ENCODE measurements around the gene TBCA. TPM values are rescaled to one million over a fixed set of nuclear protein-coding genes. Genes with fewer than 3 reads are reported as not detected.
"Not testable (repeated sequence)": the region's sequence is repeated elsewhere in the genome, so short reads cannot be mapped to it uniquely, and the experiment has no call there.

Gene TBCA
- total and polyA plus RNA-seq, 7 donors: 93.3 to 209 (median 132) TPM

DNA sequence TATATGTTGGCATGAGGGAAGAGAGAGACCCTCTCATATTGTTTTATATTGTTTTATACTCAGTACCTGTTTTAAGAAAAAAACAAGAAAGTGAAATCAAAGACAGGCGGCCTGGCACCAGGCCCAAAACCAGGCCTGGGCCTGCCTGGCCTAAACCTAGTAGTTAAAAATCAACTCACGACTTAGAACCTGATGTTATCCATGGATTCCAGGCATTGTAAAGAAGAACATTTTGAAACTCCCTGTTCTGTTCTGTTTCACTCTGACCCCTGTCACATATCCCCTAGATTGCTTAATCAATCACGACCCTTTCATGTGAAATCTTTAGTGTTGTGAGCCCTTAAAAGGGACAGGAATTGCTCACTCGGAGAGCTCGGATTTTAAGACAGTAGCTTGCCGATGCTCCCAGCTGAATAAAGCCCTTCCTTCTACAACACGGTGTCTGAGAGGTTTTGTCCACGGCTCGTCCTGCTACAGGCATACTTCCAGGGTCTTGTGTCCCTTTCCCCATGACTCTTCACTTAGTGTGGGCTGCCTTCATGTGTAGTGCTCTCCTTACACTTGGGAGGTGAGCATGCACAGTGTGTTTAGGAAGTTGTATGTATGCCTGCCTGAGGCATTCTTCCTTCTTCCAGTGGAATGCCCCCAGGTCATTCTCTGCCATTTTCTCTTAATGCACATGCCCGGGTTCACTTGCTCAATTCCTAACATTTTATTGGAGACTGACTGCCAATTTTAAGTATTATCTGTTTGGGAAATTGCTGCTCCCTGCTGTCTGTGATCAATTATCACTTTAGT lies 17.8 kb downstream of the TBCA start:
- Histone ChIP-seq H3K4me1 (peaks cover 10% of the 10 kb centered on the region), H3K27me3 (ENCODE audit: insufficient read depth in 3 of 3, low read length in 2 of 3) (no peaks in the 10 kb centered on the region), H3K36me3 (ENCODE audit: insufficient read depth in 1 of 2, low read depth in 1 of 2) (peaks cover 0 to 4% of the 10 kb centered on the region in 2 donors), H3K27ac (no peak overlapping the region), H3K4me3 (no peak overlapping the region), H3K9me3 (no peaks in the 10 kb centered on the region)
- ATAC-seq (no peak), DNase-seq (no peak)
- intact Hi-C loops (cut with DNase I): no loop called here
- WGBS, 3 donors: 86 to 92% (median 89%) methylated on average over 10 of the region's 10 CpGs
- TF ChIP-seq, protein P1, sequence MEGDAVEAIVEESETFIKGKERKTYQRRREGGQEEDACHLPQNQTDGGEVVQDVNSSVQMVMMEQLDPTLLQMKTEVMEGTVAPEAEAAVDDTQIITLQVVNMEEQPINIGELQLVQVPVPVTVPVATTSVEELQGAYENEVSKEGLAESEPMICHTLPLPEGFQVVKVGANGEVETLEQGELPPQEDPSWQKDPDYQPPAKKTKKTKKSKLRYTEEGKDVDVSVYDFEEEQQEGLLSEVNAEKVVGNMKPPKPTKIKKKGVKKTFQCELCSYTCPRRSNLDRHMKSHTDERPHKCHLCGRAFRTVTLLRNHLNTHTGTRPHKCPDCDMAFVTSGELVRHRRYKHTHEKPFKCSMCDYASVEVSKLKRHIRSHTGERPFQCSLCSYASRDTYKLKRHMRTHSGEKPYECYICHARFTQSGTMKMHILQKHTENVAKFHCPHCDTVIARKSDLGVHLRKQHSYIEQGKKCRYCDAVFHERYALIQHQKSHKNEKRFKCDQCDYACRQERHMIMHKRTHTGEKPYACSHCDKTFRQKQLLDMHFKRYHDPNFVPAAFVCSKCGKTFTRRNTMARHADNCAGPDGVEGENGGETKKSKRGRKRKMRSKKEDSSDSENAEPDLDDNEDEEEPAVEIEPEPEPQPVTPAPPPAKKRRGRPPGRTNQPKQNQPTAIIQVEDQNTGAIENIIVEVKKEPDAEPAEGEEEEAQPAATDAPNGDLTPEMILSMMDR (IDR thresholded peaks at IDR 0.05): no peak

DNA sequence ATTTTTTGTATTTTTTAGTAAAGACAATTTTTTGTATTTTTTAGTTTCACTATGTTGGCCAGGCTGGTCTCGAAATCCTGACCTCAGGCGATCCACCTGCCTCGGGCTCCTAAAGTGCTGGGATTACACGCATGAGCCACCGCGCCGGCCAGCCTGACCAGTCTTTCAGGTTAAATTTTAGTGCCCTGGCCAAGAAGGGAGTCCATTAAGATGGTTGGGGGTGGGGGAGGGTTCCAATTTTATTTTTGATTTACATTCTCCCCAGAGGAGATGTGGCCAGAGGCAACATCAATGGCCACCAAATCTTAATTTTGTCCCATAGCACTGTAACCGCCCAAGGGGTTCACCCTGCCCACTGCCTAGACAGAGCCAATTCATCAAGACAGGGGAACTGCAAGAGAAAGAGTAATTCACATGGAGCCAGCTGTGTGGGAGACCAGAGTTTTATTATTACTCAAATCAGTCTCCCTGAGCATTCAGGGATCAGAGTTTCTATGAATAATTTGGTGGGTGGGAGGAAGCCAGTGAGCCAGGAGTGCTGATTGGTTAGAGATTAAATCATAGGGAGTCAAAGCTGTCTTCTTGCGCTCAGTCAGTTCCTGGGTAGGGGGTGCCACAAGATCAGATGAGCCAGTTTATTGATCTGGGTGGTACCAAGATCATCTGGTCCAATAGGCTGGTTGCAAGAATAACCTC lies 24.7 kb downstream of the TBCA start:
- Histone ChIP-seq H3K27ac (no peak overlapping the region), H3K9me3 (no peaks in the 10 kb centered on the region), H3K27me3 (ENCODE audit: insufficient read depth in 3 of 3, low read length in 2 of 3) (no peaks in the 10 kb centered on the region), H3K4me1 (peaks cover 4% of the 10 kb centered on the region), H3K36me3 (ENCODE audit: insufficient read depth in 1 of 2, low read depth in 1 of 2) (no peaks in the 10 kb centered on the region), H3K4me3 (no peak overlapping the region)
- no peak for ATAC-seq
- 90 to 95% (median 92%) methylated on average over 9 of the region's 9 CpGs for WGBS, 3 donors
- TF ChIP-seq, protein P1 (IDR thresholded peaks at IDR 0.05): no peak
- DNase-seq: no peak
- intact Hi-C loops (cut with DNase I): no loop called here

DNA sequence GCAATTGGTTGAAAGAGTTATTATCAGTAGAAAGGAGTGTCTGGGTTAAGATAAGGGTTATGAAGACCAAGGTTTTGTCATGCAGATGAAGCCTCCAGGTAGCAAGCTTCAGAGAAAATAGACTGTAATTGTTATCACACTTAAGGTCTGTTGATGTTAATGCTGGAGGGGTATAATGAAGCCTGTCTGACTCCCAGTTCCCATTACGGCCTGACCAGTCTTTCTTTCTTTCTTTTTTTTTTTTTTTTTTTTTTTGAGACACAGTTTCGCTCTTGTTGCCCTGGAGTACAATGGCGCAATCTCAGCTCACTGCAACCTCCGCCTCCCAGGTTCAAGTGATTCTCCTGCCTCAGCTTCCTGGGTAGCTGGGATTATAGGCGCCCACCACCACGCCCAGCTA lies 25.2 kb downstream of the TBCA start:
- intact Hi-C loops (cut with DNase I); H3K4me1 ChIP-seq; H3K27me3 ChIP-seq (ENCODE audit: insufficient read depth in 3 of 3, low read length in 2 of 3); ATAC-seq; DNase-seq; H3K4me3 ChIP-seq; H3K36me3 ChIP-seq (ENCODE audit: insufficient read depth in 1 of 2, low read depth in 1 of 2); H3K9me3 ChIP-seq; H3K27ac ChIP-seq: not testable (repeated sequence)
- WGBS, 3 donors: 85 to 98% (median 94%) methylated on average over 6 of the region's 6 CpGs

DNA sequence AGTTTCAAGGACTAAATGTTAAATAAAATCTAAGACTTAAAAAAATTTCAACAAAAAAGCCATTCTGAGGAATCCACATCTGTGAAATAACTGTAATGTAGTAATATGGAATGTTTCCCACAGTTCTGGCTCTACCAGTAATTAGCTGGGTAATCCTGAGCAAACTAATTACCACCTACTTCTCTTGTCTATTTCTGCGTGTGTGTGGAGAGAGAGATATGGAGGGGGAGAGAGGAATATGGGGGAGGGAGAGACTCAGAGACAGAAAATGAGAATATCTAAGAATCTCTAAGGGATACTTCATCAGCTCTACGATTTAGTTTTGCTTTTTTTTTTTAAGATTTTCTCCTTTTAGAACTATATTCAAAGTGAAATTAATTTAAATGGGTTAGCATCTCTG lies 28.0 kb downstream of the TBCA start:
- H3K4me3 ChIP-seq: no peak overlapping the region
- WGBS, 3 donors: 52 to 57% (median 56%) methylated on average over 2 of the region's 2 CpGs
- ATAC-seq: no peak

DNA sequence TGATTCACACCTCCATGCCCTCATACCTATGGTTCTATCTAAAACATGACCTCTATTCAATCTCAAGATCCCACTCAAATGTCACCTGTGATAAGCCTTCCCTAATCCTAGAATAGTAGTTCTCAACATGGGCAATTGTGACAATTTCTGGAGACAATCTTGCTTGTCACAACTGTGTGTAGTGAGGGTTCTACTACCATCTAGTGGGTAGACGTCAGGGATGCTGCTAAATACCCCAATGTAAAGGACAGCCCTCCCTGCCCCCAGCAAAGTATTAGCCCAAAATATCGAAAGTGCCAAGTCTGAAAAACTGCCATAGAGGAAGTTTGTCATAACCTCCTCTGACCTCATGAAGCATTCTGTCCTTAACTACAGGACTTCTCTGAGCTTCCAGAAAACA lies 32.0 kb downstream of the TBCA start:
- no peak for DNase-seq
- TF ChIP-seq, protein P1 (IDR thresholded peaks at IDR 0.05): no peak
- no peak overlapping the region for H3K27ac ChIP-seq
- 48 to 69% (median 50%) methylated on average over 2 of the region's 2 CpGs for WGBS, 3 donors
- H3K4me1 ChIP-seq: peaks cover 10% of the 10 kb centered on the region
- intact Hi-C loops (cut with DNase I): no loop called here
- peak in 1 of 4 donors; percentile 6 for ATAC-seq
- no peaks in the 10 kb centered on the region for H3K36me3 ChIP-seq (ENCODE audit: insufficient read depth in 1 of 2, low read depth in 1 of 2)
- H3K9me3 ChIP-seq: no peaks in the 10 kb centered on the region
- no peak overlapping the region for H3K4me3 ChIP-seq
- no peaks in the 10 kb centered on the region for H3K27me3 ChIP-seq (ENCODE audit: insufficient read depth in 3 of 3, low read length in 2 of 3)

More for the DNA sequence above, 28.0 kb downstream of the TBCA start:
- peaks cover 12% of the 10 kb centered on the region for H3K4me1 ChIP-seq
- DNase-seq: no peak
- H3K27me3 ChIP-seq (ENCODE audit: insufficient read depth in 3 of 3, low read length in 2 of 3): no peaks in the 10 kb centered on the region
- intact Hi-C loops (cut with DNase I): no loop called here
- H3K36me3 ChIP-seq (ENCODE audit: insufficient read depth in 1 of 2, low read depth in 1 of 2): no peaks in the 10 kb centered on the region
- no peak overlapping the region for H3K27ac ChIP-seq
- TF ChIP-seq, protein P1 (IDR thresholded peaks at IDR 0.05): no peak
- no peaks in the 10 kb centered on the region for H3K9me3 ChIP-seq

Measured in psoas muscle (tissue), 8 donors.